NCI-H82 (cell line): Measurements from ENCODE around the gene PRPH.
"Not testable (repeated sequence)": the region's sequence is repeated elsewhere in the genome, so short reads cannot be mapped to it uniquely, and the experiment has no call there.

Source experiments
- DNase-seq: peaks from one replicate; lab custom pipeline; 2025; lab: John Stamatoyannopoulos, UW

The PRPH gene

DNA sequence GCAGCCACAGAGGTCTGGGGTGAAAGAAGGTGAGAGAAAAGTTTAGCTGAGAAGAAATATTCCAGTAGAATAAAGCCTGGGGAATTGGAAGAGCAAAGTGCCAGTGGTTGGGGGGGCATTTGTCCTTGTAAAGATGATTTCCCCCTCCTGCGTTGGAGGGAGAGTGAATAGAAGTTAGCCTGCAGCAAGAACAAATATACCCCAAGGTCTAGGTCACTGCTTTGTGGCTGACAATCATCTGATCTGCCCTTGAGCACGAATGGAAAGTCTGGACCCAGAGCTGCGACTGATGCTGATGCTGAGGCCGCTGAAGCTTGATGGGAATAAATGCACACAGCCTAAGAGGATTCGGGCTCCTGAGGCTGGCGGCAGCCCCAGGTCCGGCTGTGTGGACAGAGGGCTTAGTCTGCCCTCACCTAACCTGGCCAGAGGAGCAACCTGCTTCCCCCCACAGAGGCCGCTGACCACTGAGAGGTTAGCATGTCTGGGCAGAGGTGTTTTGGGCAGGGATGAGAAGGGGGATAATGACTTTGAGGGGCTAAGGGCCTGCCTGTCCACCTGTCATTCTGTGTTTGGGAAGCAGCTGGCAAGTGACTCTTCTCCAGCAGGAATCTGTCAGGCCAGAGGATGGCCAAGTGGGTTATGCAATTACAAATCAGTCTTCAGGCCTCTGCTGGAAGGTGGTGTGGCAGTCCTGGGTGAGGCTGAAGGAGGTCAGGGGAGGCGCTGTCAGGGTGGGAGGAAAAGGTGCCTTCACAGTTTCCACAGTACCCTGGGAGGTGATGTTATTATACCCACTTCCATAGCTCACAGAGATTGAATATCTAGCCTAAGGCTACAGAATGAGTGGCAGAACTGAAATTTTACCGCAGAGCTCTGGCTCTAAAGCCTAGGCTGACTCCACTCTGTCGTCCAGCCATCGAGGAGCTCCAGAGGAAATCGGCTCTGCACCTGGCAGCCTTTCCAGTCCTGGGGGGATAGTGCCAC is 18.4 kb upstream of the PRPH start:
- DNase-seq: no peak

DNA sequence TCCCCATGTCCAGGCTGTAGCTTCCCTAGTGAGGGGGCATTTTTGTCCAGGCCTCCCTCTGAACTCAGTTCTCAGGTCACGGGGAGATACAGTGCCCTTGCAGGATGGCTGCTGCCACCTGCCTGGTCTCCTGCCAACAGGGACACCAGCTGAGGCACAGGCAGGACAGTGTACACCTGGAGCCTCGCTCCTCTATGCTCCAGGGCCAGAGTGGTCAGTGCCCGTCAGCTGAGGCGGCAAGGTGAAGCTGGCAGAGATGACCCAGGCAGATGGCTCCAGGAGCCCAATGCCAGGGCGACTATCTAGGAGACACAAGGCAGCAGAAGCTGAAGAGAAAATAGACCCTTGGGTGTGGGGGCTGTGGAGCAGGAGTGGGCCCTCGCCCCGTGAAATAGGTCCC is 17.5 kb upstream of the PRPH start:
- DNase-seq: no peak

DNA sequence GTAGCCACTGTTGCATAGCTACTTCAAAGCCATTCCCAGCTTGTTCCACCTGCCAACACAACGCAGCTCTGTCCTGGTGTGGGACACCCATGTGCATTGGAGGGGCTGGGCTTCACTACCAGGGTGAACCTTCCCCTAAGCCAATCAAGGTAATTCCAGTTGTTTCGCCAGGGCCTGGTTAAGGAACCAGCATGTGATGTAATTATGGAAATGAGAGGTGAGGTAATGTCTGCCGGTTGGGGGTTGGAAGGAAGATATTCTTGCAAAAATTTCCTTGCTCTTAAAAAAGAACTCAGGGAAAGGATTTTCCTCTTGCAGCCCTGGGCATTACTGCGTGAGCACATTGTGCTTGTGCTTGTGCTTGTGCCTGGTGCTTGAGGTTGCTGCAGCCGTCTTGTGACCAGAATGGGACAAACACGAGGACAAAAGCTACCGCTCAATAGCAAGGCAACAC is 15.2 kb upstream of the PRPH start:
- peak; percentile 77 for DNase-seq

DNA sequence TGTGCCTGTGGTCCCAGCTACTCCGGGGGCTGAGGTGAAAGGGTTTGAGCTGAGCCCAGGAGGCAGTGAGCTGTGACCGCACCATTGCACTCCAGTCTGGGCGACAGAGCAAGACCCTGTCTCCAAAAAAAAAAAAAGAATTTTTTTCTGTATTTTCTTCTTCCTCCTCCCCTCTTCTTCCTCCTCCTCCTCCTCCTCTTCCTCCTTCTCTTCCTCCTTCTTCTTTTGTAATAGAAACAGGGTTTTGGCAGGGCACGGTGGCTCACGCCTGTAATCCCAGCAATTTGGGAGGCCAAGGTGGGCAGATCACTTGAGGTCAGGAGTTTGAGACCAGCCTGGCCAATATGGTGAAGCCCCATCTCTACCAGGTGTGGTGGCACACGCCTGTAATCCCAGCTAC is 14.4 kb upstream of the PRPH start:
- DNase-seq: not testable (repeated sequence)

DNA sequence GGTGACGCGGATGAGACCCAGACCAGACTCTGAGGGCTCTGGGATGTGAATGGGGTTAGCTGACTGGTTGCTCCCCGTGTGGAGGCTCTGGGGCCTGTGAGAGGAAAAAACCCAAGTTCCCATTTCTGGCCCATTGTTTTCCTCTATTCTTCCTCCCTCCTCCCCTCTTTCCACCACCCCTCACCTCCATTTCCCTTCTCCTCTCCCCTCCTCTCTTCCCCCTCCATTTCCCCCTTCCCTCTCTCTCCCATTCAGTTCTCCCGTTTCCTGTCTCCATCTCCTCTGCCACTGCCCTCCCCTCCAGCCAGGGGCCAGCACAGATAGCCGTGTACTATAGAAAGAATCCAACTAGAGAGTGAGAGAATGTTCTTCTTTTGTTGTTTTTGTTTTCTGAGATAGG is 12.6 kb upstream of the PRPH start:
- DNase-seq: no peak

DNA sequence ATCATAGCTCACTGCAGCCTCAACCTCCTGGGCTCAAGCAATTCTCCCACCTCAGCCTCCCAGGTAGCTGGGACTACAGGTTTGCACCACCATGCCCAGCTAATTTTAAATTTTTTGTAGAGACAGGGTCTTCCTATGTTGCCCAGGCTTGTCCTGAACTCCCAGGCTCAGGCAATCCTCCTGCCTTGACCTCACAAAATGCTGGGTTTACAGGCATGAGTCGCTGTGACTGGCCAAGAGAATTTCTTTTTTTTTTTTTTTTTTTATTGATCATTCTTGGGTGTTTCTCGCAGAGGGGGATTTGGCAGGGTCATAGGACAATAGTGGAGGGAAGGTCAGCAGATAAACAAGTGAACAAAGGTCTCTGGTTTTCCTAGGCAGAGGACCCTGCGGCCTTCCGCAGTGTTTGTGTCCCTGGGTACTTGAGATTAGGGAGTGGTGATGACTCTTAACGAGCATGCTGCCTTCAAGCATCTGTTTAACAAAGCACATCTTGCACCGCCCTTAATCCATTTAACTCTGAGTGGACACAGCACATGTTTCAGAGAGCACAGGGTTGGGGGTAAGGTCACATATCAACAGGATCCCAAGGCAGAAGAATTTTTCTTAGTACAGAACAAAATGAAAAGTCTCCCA is 12.1 kb upstream of the PRPH start:
- not testable (repeated sequence) for DNase-seq

DNA sequence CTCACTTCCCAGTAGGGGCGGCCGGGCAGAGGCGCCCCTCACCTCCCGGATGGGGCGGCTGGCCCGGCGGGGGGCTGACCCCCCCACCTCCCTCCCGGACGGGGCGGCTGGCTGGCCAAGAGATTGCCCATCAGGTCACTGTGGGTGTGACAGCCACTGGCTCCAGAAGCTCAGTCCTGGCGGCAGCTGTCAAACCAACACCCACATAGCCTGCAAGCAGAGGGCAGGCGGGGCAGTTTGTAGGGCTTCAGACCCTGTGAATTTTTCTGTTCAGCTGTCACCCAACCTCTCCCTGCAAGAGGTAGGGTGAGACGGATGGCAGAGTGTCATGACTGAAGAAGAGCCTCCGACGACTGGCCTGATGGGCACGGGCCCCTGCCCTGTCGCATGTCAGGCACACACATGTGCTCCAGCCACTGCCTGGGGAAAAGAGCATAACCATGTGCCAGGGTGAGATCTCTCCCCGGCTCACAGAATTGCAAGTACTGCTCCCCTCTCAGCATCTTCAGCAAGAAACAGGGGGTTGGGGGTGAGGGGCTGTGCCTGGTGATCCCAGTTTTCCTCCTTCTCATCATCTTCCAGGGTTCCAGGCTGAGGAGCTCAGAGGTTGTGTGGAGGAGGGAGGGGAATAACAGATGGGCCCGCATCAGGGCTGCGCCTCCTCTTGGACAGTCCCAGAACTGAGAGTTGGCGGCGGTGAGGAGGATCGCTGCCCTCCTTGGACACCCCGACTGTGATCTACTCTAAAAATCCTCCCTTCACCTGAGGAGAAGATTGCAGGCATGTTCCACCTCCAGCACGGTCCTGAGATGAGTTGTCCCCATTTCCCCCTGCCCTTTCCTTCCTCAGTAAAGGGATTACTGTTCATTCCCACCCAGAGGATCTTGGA is 11.2 kb upstream of the PRPH start:
- DNase-seq: peak; percentile 82

DNA sequence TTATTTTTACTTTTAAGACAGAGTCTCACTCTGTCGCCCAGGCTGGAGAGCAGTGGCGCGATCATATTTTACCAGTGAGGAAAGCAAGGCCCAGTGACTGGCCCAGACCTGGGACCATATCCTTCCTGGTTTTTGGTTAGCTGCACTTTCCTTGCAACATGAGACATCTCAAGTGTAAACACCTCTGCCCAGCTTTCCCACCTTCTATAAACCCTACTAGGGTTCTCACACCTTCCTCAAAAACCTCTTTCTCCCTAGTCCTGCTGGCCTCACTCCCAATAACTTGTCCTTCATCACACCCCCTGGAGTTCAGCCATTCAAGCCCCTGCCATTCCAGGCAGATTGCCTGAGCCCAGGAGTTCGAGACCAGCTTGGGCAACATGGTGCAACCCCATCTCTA is 10.3 kb upstream of the PRPH start:
- no peak for DNase-seq

DNA sequence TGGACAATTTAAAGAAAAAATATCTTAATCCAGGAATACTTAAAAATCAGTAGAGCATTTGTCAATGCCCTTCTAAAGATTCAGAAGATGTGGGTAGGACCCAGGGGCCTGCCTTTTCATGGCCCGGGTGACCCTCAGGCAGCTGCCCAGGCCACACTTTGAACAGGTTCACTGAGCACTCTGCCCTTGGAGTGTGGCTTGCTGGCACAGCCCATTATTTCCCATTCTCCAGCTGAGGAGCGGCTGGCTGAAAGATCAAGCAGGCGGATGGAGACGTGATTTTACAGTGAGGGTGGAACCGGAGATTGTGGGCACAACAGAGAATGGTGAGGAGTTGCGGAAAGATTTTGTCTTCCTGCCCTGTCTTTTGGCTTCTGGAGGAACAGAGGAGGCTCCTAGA is 7.1 kb upstream of the PRPH start:
- no peak for DNase-seq

DNA sequence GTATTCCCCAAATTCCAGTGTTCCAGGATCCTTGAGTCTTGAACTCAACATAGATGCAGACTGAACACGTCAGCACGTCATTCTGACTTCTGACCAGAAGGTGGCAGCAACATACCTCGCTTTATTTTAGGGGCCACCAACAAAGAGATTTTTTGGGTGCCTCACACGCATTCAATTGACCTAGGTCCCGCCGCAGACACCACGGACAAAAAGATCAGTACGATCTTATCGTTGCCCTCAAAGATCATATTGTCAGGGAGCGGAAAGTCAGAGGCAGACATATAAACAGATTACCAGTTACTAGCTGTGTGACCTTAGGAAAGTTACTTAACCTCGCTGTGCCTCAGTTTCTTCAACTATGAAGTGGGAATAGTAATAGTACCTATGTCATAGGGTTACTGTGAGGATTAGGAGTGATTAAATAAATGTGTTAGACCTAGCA is 6.5 kb upstream of the PRPH start:
- DNase-seq: peak; percentile 75

DNA sequence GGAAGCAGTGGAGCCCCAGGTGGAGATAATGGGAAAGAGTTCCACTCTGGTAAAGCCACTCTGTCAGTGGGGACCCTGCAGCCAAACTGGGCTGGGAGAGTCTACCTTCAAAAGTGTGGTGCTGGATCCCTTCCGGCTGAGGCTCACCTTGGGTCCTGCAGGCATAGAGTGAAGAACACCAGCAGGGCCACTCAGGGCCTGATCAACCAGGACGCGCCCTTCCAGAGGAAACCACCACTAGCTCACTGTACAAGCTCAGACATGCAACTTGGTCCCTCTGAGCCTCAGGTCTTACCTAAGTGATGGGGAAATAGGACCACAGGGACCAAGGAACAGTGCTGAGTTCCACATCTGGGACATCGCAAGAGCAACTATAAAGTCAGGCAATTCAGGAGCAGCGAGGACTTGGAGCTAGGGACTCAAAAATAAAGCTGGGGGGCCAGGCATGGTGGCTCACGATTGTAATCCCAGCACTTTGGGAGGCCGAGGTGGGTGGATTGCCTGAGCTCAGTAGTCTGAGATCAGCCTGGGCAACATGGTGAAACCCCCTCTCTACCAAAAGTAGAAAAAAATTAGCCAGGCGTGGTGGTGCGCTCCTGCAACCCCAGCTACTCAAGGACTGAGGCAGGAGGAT is 5.9 kb upstream of the PRPH start:
- no peak for DNase-seq

DNA sequence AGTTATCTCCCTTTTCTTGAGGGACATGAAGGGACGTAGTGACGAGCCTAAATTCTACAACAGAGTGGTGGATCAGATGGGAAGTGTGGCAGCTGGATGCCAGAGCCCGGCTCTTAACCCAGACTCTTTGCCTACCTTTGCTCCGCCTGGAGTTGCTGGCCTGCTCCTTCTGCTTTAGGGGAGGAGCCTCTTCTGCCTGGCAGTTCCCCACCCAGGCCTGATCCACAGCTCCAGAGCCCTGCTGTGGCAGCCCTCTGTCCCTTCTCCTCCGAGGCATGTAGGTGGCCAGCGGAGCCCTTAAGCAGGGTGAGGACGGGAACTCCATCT is 2.3 kb upstream of the PRPH start:
- DNase-seq: peak; percentile 70

DNA sequence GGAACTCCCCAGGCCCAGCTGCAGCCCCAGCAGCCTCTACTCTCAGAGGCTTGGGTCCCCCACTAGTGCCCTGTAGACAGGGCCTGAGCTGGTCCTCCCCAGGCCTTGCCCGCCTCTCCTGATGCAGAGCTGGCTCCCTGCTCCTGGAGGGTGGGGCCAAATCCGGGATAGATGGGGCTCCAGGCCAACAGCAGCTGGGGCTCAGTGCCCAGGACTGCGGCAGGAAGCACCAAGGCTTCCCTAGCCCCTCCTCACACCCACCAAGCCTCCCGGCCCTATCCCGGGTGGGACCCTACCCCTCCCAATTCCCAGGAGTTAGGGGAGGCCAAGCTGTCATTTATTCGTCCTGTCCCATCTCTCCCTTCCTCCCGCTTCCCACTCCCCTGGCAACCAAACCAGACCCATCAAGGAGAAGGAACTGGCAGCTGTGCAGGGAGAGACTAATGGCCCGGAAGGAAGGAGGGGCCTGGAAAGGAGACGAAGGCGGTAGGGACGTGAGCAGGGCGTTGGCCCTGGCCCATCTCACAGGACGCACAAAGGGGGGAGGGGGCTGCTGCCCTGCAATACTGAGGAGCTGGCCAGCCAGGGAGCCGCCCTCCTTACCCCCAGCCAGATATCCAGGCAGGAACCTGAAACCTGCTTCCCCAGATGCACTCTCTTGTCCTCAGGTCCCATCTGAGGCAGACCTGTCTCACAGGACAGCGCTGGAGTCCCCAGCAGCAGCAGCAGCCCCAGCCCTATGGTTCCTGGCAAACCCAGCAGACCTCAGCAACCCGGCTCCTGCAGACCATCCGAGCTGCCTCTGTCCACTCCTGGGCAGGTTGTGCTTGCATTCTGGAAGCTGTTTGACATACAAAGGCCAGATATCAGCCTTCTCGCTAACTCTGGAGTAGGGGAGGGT is 1.6 kb upstream of the PRPH start:
- DNase-seq: peak; percentile 79

DNA sequence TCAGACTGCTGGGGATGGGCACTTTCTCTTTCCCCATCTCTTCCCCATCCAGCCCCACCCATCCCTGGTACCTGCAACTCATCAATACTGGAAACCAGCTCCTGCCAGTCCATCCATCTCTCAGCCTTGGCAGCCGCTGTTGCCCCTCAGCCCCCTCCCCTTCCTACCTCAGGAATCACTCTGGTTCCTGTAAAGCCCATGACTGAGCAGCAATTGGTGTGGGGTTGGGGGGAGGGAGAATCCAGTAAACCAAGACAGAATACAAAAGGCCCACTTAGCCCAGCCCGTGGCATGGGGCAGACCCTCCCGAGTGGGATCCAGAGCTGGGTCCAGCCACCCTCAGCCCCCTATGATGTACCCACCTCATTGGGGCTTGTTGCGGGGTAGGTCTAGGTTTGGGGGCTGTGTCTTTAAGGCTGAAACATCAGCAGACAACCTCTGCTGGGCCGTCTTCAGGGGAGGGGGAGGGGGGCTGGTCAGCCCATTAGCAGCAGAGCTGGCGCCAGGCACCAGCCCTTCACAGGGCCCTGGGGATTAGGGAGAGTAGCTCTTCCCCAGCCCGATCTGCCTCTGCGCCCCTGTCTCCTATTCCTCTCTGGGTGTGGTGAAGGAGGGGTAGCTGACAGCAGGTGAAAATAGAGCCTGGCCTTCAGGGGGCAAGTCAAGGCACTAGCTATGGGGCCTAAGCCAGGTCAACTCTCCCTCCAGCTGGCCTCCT is 702 bp upstream of the PRPH start:
- peak; percentile 95 for DNase-seq

DNA sequence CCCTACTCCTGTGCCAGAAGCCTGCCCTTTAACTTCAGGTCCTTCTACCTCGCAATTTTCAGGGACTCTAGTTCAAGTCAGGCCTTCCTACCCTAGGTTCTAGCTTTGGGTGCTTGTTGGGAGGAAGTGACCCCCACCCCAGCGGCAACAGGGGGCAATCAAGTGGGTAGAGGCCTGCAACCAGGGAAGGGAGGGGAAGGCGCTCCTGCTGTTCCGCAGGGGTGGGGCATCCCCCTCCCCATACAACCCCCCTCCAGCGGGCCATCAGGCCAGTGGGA is 204 bp upstream of the PRPH start:
- peak; percentile 67 for DNase-seq

DNA sequence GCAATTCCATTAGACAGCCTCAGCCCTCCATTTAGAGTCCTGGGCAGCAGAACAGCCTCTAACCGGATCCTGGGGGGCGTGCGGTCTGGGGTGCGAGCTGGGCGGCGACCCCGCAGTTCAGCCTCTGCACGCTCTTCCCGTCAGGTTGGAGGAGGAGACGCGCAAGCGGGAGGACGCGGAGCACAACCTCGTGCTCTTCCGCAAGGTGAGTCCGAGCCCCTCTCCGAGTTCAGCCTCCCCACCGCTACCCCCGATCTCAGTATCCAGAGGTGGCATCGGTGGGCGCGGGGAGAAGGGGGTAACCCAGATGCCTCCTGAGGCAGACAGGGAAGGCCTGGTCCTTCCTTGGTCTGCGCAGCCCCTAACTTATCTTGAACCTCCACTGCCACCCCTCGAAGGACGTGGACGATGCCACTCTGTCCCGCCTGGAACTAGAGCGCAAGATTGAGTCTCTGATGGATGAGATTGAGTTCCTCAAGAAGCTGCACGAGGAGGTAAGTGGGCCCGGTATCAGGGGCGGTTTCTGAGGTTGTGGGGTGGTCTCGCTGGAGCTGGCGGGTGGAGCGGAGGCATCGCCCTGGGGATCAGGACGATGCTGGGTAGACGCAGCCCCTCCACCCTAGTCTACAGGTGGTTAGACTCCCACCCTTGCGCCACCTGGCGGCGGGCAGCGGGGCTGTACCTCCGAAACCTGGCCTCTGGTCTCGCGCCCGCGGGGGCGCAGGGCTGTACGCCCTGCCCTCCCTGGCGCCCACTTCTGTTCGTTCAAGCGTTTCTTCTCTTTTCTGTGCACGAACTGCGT is 1.3 kb downstream of the PRPH start:
- peak; percentile 81 for DNase-seq

DNA sequence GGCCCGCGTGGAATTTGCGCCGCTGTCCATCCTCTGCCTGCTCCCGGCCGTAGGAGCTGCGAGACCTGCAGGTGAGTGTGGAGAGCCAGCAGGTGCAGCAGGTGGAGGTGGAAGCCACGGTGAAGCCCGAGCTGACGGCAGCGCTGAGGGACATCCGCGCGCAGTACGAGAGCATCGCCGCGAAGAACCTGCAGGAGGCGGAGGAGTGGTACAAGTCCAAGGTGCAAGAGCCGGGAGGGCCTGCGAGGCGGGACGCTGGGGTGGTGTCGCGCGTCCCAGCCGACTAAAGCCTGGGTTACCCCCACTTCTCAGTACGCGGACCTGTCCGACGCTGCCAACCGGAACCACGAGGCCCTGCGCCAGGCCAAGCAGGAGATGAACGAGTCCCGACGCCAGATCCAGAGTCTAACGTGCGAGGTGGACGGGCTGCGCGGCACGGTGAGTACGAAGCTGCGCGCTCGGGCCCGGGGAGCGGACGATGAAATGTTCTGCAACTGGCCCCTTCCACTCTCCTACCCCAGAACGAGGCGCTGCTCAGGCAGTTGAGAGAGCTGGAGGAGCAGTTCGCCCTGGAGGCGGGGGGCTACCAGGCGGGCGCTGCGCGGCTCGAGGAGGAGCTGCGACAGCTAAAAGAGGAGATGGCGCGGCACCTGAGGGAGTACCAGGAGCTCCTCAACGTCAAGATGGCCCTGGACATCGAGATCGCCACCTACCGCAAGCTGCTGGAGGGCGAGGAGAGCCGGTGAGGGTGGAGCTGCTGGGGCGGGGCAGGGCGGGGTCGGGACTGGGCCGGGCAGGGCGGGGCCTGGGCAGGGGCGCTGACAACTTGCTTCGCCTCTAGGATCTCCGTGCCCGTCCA is 2.1 kb downstream of the PRPH start:
- DNase-seq: peak; percentile 79

DNA sequence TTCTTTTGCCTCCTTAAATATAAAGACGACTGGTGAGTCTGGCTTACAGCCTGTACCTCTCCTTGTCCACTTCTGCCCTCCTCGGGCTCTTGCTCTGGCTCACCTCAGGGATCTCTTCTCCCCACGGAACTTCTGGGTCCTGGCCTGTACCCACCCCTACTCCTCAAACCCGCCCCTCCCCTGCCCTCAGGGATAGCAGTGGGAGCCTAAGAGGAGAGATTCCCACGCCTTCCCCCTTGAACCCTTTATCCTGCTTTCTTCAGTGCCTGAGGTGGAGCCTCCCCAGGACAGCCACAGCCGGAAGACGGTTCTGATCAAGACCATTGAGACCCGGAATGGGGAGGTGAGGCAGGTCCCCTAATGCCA is 2.7 kb downstream of the PRPH start:
- no peak for DNase-seq

DNA sequence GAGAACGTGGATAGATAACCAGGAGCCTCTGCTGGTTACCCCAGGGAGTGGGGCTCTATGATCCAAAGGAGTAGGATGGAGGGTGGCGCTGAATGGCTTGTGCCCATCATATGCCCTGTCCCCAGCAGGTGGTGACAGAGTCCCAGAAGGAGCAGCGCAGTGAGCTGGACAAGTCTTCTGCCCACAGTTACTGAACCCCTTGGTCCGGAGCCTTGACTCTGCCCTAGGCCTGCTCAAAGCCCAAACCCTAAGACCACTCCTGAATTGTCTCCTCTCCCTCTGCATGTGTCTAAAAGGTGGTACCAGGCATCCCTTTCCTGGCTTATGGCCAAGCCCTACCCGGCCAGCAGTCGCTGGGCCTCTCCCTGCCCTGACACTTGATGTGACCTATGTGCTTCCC is 3.2 kb downstream of the PRPH start:
- no peak for DNase-seq
